BE2C (cell line): Measurements from ENCODE around the gene UGT1A6.

Experiments
- DNase-seq: peaks from one replicate; pipeline ENCODE4 v3.0.0-alpha.2; 2020
- H3K27me3 ChIP-seq: fragments of 250-450 bp; sonication (Bioruptor Pico); 2 replicates; pipeline ENCODE4 v1.5.1; 2020; ENCODE audit warnings: mild to moderate bottlenecking
- H3K36me3 ChIP-seq: fragments of 250-450 bp; sonication (Bioruptor Pico); 2 replicates; pipeline ENCODE4 v1.5.1; 2020; ENCODE audit warnings: mild to moderate bottlenecking
- H3K4me1 ChIP-seq: fragments of 250-450 bp; sonication (Bioruptor Pico); 2 replicates; pipeline ENCODE4 v1.5.1; 2020
- H3K4me3 ChIP-seq: 2 replicates; pipeline ENCODE4 v1.5.1; 2011; ENCODE audit warnings: low read depth, low read length
- H3K9me3 ChIP-seq: fragments of 250-450 bp; sonication (Bioruptor Pico); 2 replicates; pipeline ENCODE4 v1.5.1; 2020
- TF ChIP-seq, protein P1 (sequence below): IDR thresholded peaks from 2 replicates; pipeline ENCODE4 v1.5.1; 2012; ENCODE audit warnings: mild to moderate bottlenecking, low read depth, low read length

UGT1A6 gene

DNA sequence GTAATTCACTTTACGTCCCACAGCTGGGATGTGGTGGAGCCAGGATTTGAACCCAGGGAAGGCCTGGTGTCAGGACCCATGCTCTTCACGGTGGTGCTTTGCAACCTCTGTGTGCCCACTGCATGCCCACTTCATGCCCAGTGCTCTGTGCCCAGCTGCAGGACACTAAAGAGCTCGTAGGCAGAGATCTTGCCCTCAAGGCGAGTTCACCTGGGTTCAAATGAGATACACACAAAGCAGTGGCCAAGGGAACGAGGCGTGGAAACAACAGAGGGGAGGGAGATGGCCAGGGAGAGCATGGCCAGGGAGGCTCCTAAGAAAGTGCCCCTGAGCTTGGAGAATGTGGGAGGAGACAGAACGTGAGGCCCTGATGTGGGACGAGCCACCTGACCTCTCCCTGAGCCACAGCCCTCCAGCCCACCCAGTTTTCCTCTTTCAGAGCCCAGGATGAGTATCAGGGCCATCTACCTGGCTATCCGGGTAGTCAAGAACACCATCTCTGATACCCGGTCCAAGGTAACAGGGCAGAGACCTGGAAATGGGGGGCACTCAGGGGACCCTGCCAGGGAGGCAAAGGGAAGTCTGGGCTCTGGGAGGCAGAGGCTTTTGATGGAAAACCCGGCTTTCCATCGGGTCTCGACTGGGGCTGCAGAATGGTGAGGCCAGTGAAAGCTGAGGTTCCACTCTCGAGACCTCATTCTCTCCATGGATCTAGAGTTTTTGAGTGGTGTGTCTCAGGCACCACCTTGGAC, 105.8 kb downstream of the UGT1A6 start:
- TF ChIP-seq, protein P1, sequence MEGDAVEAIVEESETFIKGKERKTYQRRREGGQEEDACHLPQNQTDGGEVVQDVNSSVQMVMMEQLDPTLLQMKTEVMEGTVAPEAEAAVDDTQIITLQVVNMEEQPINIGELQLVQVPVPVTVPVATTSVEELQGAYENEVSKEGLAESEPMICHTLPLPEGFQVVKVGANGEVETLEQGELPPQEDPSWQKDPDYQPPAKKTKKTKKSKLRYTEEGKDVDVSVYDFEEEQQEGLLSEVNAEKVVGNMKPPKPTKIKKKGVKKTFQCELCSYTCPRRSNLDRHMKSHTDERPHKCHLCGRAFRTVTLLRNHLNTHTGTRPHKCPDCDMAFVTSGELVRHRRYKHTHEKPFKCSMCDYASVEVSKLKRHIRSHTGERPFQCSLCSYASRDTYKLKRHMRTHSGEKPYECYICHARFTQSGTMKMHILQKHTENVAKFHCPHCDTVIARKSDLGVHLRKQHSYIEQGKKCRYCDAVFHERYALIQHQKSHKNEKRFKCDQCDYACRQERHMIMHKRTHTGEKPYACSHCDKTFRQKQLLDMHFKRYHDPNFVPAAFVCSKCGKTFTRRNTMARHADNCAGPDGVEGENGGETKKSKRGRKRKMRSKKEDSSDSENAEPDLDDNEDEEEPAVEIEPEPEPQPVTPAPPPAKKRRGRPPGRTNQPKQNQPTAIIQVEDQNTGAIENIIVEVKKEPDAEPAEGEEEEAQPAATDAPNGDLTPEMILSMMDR, result no peak
- Histone ChIP-seq H3K9me3 (no peaks in the 10 kb centered on the region), H3K27me3 (no peaks in the 10 kb centered on the region), H3K4me1 (no peaks in the 10 kb centered on the region), H3K36me3 (no peaks in the 10 kb centered on the region), H3K4me3 (no peak overlapping the region)
- DNase-seq, result no peak

DNA sequence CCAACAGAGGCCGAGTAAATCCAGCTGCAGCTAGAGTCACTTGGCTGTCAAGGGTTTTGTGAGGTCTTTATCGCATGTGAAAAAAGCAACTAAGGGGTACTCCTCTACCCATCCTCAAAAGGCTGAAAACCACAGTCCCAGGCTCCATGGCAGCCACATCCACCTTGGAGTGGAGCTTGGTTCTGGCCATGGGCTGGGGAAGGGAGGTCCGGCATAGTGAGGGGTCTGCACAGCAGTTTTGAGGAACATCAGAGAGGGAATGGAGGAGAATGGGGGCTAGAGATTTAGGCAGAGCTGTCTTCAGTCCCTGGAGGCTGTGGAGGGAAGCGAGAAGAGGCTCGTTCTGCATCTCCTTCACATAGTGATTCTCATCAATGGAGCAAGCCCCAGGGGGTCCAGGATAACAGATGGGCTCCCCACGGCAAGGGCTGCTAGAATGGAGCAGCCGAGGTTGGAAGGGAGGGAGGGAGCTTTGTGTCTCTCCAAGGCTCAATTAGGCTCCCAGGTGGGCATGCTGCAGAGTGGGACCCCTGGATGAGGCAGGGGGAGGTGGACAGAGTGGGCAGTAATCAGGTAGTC, 106.5 kb downstream of the UGT1A6 start:
- no peak for DNase-seq
- Histone ChIP-seq H3K4me1 (no peaks in the 10 kb centered on the region), H3K9me3 (no peaks in the 10 kb centered on the region), H3K4me3 (no peak overlapping the region), H3K27me3 (no peaks in the 10 kb centered on the region), H3K36me3 (no peaks in the 10 kb centered on the region)
- TF ChIP-seq, protein P1, result no peak

DNA sequence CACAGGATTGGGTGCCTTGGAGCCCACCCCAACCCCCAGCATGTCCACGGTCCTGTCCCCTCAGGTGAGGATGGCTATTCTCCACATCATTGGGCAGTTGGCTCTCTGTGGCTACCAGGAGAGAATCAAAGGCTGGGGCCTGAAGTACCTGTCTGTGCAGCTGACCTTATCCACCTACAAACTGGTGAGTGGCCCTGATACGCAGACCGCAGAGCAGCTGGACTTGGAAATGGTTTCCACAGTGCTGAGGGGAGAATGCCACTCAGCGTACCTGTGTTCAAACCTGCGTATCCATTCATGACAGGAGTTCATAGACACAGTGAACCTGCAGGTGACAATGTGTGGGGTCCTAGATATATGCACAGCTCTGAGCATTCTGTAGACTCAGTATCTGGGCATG, 107.0 kb downstream of the UGT1A6 start:
- no peak for DNase-seq
- TF ChIP-seq, protein P1, result no peak
- no peaks in the 10 kb centered on the region for H3K27me3 ChIP-seq
- H3K4me1 ChIP-seq, result no peaks in the 10 kb centered on the region
- no peak overlapping the region for H3K4me3 ChIP-seq
- H3K36me3 ChIP-seq, result no peaks in the 10 kb centered on the region
- no peaks in the 10 kb centered on the region for H3K9me3 ChIP-seq

DNA sequence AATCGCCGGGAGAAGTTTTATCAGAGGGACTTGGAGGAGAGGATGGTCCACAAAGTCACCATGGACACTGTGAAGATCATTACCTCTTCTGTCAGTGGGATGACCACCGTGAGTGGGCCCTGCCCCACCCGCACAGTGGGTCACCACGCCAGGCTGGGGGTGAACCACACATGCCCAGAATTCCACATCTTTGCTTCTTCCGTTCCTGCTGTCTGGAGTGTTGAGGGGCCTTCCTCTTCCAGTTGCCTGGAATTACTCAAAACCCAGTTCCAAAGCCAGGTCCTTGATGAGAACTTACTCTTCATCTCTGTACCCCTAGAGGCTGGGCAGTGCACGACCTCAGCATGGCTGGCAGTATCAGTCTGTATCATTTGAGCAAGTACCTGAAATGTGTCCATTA, 107.5 kb downstream of the UGT1A6 start:
- Histone ChIP-seq H3K4me1 (no peaks in the 10 kb centered on the region), H3K9me3 (no peaks in the 10 kb centered on the region), H3K4me3 (no peak overlapping the region), H3K27me3 (no peaks in the 10 kb centered on the region), H3K36me3 (no peaks in the 10 kb centered on the region)
- no peak for DNase-seq
- TF ChIP-seq, protein P1, result no peak

DNA sequence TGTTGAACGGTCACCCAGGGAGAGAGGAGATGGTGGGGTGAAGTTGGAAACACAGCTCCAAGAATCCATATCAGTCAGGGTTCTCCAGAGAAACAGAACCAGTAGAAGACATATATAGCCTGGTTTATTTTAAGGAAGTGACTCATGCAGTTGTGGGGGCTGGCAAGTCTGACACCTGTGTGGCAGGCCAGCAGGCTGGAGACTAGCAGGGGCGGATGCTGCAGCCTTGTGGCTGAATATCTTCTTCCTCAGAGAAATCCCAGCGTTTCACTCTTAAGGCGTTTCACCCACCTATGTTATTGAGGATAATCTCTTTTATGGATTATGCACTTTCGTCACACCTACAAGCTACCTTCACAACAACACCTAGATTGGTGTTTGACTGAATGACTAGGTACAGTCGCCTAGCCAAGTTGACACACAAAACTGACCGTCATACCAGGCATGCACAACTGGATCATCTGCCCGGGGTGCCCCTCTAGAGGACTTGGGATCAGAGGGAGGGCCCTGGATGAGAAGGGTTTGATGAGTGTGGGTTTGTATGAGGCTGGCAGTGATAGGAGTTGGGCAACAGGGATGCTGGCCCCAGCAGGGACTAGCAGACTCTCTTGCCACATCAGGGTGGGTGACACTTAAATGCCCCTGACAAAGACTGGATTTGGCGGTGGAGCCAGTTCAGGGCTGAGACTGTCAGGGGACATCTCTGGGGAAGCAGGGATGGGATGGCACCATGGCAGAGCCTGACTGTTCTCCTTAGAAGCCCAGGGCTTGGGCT, 108.9 kb downstream of the UGT1A6 start:
- no peak for DNase-seq
- H3K4me3 ChIP-seq, result no peak overlapping the region
- no peaks in the 10 kb centered on the region for H3K36me3 ChIP-seq
- TF ChIP-seq, protein P1, result no peak
- no peaks in the 10 kb centered on the region for H3K4me1 ChIP-seq
- no peaks in the 10 kb centered on the region for H3K9me3 ChIP-seq
- no peaks in the 10 kb centered on the region for H3K27me3 ChIP-seq
